Mesothelial cell of epicardium (in vitro differentiated cells): ENCODE results near the gene SLCO2A1. TPM values are rescaled to one million over a fixed set of nuclear protein-coding genes. Genes with fewer than 3 reads are reported as not detected.

Experiments used
- DNase-seq, 2 experiments: peaks; one replicate each; pipeline ENCODE4 v3.0.0; 2021; ENCODE audit warnings: low spot score in 2 of 2; ENCODE audit not compliant: unreplicated experiment in 2 of 2
- H3K27ac Mint-ChIP-seq: 2 replicates; pipeline ENCODE4 v1.8.0; 2021; ENCODE audit warnings: mixed read lengths
- H3K27me3 Mint-ChIP-seq: 2 replicates; pipeline ENCODE4 v1.8.0; 2021; ENCODE audit warnings: low read depth, mixed read lengths
- H3K36me3 Mint-ChIP-seq: 2 replicates; pipeline ENCODE4 v1.8.0; 2021; ENCODE audit warnings: mixed read lengths
- H3K4me1 Mint-ChIP-seq: 2 replicates; pipeline ENCODE4 v1.8.0; 2021; ENCODE audit warnings: mixed read lengths
- H3K4me3 Mint-ChIP-seq: 2 replicates; pipeline ENCODE4 v1.8.0; 2021; ENCODE audit warnings: mild to moderate bottlenecking, moderate library complexity, mixed read lengths
- H3K9me3 Mint-ChIP-seq: 2 replicates; pipeline ENCODE4 v1.8.0; 2021; ENCODE audit warnings: mixed read lengths
- CTCF ChIP-seq: fragments of 200-600 bp; sonication (generic); IDR thresholded peaks from one replicate; pipeline ENCODE4 v1.5.0; 2021; ENCODE audit warnings: antibody characterized with exemption; ENCODE audit not compliant: unreplicated experiment
- total RNA-seq: library from RNA; stranded (reverse); gene quantifications from 3 replicates; pipeline ENCODE4 v1.2.1, GENCODE V29; 2021

The SLCO2A1 gene
- total RNA-seq, 1 donor from 2014 or later = 24.1 TPM

GRCh38 chr3:133988631-133989161, 41.0 kb downstream of the SLCO2A1 start:
- Mint-ChIP-seq H3K27ac (peak overlapping the region; percentile 65), H3K27me3 (no peaks in the 10 kb centered on the region), H3K9me3 (no peaks in the 10 kb centered on the region), H3K4me3 (no peak overlapping the region), H3K36me3 (peaks cover under 1% of the 10 kb centered on the region), H3K4me1 (peaks cover 48% of the 10 kb centered on the region)
- no peak for TF ChIP-seq CTCF
- DNase-seq = no peak

- Mint-ChIP-seq H3K27me3 (no peaks in the 10 kb centered on the region), H3K9me3 (no peaks in the 10 kb centered on the region), H3K36me3 (peaks cover 3% of the 10 kb centered on the region), H3K27ac (peak overlapping the region; percentile 54), H3K4me3 (no peak overlapping the region), H3K4me1 (peaks cover 45% of the 10 kb centered on the region)
- DNase-seq = no peak
- TF ChIP-seq CTCF = no peak
These were observed 41.7 kb downstream of the SLCO2A1 start for GRCh38 chr3:133987948-133988484.

GRCh38 chr3:133987136-133987535, 42.6 kb downstream of the SLCO2A1 start:
- Mint-ChIP-seq H3K36me3 (peaks cover 3% of the 10 kb centered on the region), H3K27ac (peak overlapping the region; percentile 29), H3K4me3 (no peak overlapping the region), H3K9me3 (no peaks in the 10 kb centered on the region), H3K27me3 (no peaks in the 10 kb centered on the region), H3K4me1 (peaks cover 44% of the 10 kb centered on the region)
- DNase-seq = no peak
- TF ChIP-seq CTCF = no peak

DNA sequence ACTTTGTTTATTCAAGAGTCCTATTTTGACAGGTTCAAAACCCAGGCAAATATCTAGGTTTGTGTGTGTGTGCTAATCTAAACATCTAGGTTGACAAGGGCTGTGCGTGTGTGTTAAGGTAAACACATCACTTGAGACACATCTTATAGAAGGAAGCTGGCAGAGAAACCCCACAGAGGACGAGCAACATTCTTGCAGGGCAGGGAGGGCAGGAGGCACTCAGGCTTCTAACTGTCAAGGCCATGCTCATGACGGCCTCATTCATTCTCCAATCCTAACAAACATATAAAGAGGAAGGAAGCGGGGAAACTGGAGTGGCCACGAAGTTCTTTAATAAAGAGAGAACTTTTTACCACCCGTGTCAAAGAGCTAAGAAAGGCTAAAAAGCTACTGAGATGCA, 43.4 kb downstream of the SLCO2A1 start:
- Mint-ChIP-seq H3K9me3 (no peaks in the 10 kb centered on the region), H3K27ac (peak overlapping the region; percentile 8), H3K36me3 (peaks cover 3% of the 10 kb centered on the region), H3K4me3 (no peak overlapping the region), H3K27me3 (no peaks in the 10 kb centered on the region), H3K4me1 (peaks cover 42% of the 10 kb centered on the region)
- TF ChIP-seq CTCF = no peak
- DNase-seq = no peak

- no peaks in the 10 kb centered on the region for H3K27me3 Mint-ChIP-seq
- no peak for DNase-seq
- TF ChIP-seq CTCF = no peak
- H3K9me3 Mint-ChIP-seq = no peaks in the 10 kb centered on the region
- H3K27ac Mint-ChIP-seq = no peak overlapping the region
- peaks cover 37% of the 10 kb centered on the region for H3K4me1 Mint-ChIP-seq
- peaks cover 3% of the 10 kb centered on the region for H3K36me3 Mint-ChIP-seq
- no peak overlapping the region for H3K4me3 Mint-ChIP-seq
These were observed 44.8 kb downstream of the SLCO2A1 start for GRCh38 chr3:133984975-133985374.
